Astrocyte (in vitro differentiated cells and primary cell): Measurements from ENCODE around the gene DPP7. TPM values are rescaled to one million over a fixed set of nuclear protein-coding genes. Genes with fewer than 3 reads are reported as not detected.

ENCODE experiments used
- DNase-seq: peaks from one replicate; pipeline ENCODE4 v3.0.0-alpha.2; 2010; ENCODE audit warnings: low read depth
- FAIRE-seq: peaks from 2 replicates; lab custom pipeline; 2011; peaks lifted over from hg19 to GRCh38; lab: Jason Lieb, UNC
- H2AFZ ChIP-seq: 2 replicates; pipeline ENCODE4 v1.6.0; 2012; ENCODE audit warnings: low read depth, low read length, inconsistent platforms
- H3K27ac ChIP-seq: 2 replicates; pipeline ENCODE4 v1.5.1; 2011; ENCODE audit warnings: low read depth, low read length, inconsistent platforms
- H3K27me3 ChIP-seq: 2 replicates; pipeline ENCODE4 v1.6.0; 2011; ENCODE audit warnings: low read length, inconsistent platforms; ENCODE audit not compliant: insufficient read depth
- H3K36me3 ChIP-seq: 2 replicates; pipeline ENCODE4 v1.5.1; 2011; ENCODE audit warnings: low read length, inconsistent platforms; ENCODE audit not compliant: insufficient read depth
- H3K4me1 ChIP-seq: 2 replicates; pipeline ENCODE4 v1.5.1; 2011; ENCODE audit warnings: low read length, inconsistent platforms; ENCODE audit not compliant: insufficient read depth
- H3K4me2 ChIP-seq: 2 replicates; pipeline ENCODE4 v1.6.0; 2012; ENCODE audit warnings: low read length, inconsistent platforms
- H3K4me3 ChIP-seq: 2 replicates; pipeline ENCODE4 v1.5.1; 2011; ENCODE audit warnings: low read depth, mild to moderate bottlenecking, low read length, inconsistent platforms; ENCODE audit not compliant: insufficient read depth
- H3K79me2 ChIP-seq: 2 replicates; pipeline ENCODE4 v1.6.0; 2012; ENCODE audit warnings: mild to moderate bottlenecking, low read length, inconsistent platforms; ENCODE audit not compliant: insufficient read depth
- H3K9ac ChIP-seq: 2 replicates; pipeline ENCODE4 v1.6.0; 2012; ENCODE audit warnings: mild to moderate bottlenecking, low read length, inconsistent platforms
- H3K9me3 ChIP-seq: 2 replicates; pipeline ENCODE4 v1.5.1; 2012; ENCODE audit warnings: low read depth, mild to moderate bottlenecking, low read length, inconsistent platforms; ENCODE audit not compliant: insufficient read depth
- H4K20me1 ChIP-seq: 2 replicates; pipeline ENCODE4 v1.6.0; 2012; ENCODE audit warnings: low read length, inconsistent platforms; ENCODE audit not compliant: insufficient read depth
- H3K27ac Mint-ChIP-seq: one replicate; pipeline ENCODE4 v1.8.0; 2021; ENCODE audit warnings: mild to moderate bottlenecking, mixed read lengths; ENCODE audit not compliant: unreplicated experiment
- H3K27me3 Mint-ChIP-seq: one replicate; pipeline ENCODE4 v1.8.0; 2021; ENCODE audit warnings: low read depth, mixed read lengths; ENCODE audit not compliant: unreplicated experiment
- H3K36me3 Mint-ChIP-seq: one replicate; pipeline ENCODE4 v1.8.0; 2021; ENCODE audit warnings: low read depth, mixed read lengths; ENCODE audit not compliant: unreplicated experiment
- H3K4me1 Mint-ChIP-seq: one replicate; pipeline ENCODE4 v1.8.0; 2021; ENCODE audit warnings: low read depth, mixed read lengths; ENCODE audit not compliant: unreplicated experiment
- H3K4me3 Mint-ChIP-seq: one replicate; pipeline ENCODE4 v1.8.0; 2021; ENCODE audit warnings: mild to moderate bottlenecking, moderate library complexity, mixed read lengths; ENCODE audit not compliant: unreplicated experiment
- H3K9me3 Mint-ChIP-seq: one replicate; pipeline ENCODE4 v1.8.0; 2021; ENCODE audit warnings: mild to moderate bottlenecking, mixed read lengths; ENCODE audit not compliant: unreplicated experiment
- CTCF ChIP-seq: IDR thresholded peaks from 2 replicates; pipeline ENCODE4 v1.5.1; 2011; ENCODE audit warnings: low read depth, mild to moderate bottlenecking, inconsistent platforms, low read length, moderate library complexity; ENCODE audit not compliant: insufficient read depth
- EZH2 ChIP-seq: IDR thresholded peaks from 2 replicates; pipeline ENCODE4 v1.6.1; 2012; ENCODE audit warnings: mild to moderate bottlenecking, low read length, inconsistent platforms; ENCODE audit not compliant: insufficient read depth
- total RNA-seq: library from RNA; stranded (reverse); gene quantifications from 2 replicates; pipeline ENCODE4 v1.2.1, GENCODE V29; 2021

Gene DPP7
- total RNA-seq, 1 donor from 2014 or later, result 53.8 TPM

- H3K36me3 Mint-ChIP-seq, result peaks cover 6% of the 10 kb centered on the region
- Histone ChIP-seq H3K79me2 (peaks cover 17% of the 10 kb centered on the region), H3K36me3 (peaks cover 3% of the 10 kb centered on the region), H2AFZ (no peak overlapping the region), H3K27me3 (no peaks in the 10 kb centered on the region), H4K20me1 (peaks cover 22% of the 10 kb centered on the region), H3K9me3 (no peaks in the 10 kb centered on the region), H3K9ac (no peak overlapping the region), H3K4me2 (peak overlapping the region; percentile 78), H3K27ac (peak overlapping the region; percentile 78), H3K4me3 (no peak overlapping the region), H3K4me1 (peaks cover 47% of the 10 kb centered on the region)
- H3K27ac Mint-ChIP-seq, result no peak overlapping the region
- H3K4me1 Mint-ChIP-seq, result peaks cover 18% of the 10 kb centered on the region
- TF ChIP-seq EZH2 (no peak), CTCF (no peak)
- H3K27me3 Mint-ChIP-seq, result peaks cover 12% of the 10 kb centered on the region
- FAIRE-seq, result no peak
- no peaks in the 10 kb centered on the region for H3K9me3 Mint-ChIP-seq
- H3K4me3 Mint-ChIP-seq, result no peak overlapping the region
- DNase-seq, result no peak
Measured at GRCh38 chr9:137082222-137082924, 32.2 kb downstream of the DPP7 start.

- no peak for TF ChIP-seq EZH2
- TF ChIP-seq CTCF, result no peak
- no peak for DNase-seq
- Histone ChIP-seq H3K9ac (no peak overlapping the region), H4K20me1 (peaks cover 22% of the 10 kb centered on the region), H3K9me3 (no peaks in the 10 kb centered on the region), H3K36me3 (peaks cover 3% of the 10 kb centered on the region), H2AFZ (no peak overlapping the region), H3K4me3 (no peak overlapping the region), H3K27ac (no peak overlapping the region), H3K27me3 (no peaks in the 10 kb centered on the region), H3K79me2 (peaks cover 8% of the 10 kb centered on the region), H3K4me2 (no peak overlapping the region), H3K4me1 (peaks cover 38% of the 10 kb centered on the region)
- FAIRE-seq, result no peak
- no peak overlapping the region for H3K4me3 Mint-ChIP-seq
- H3K4me1 Mint-ChIP-seq, result peaks cover 18% of the 10 kb centered on the region
- H3K36me3 Mint-ChIP-seq, result peaks cover 6% of the 10 kb centered on the region
- H3K27ac Mint-ChIP-seq, result no peak overlapping the region
- H3K9me3 Mint-ChIP-seq, result no peaks in the 10 kb centered on the region
- peaks cover 18% of the 10 kb centered on the region for H3K27me3 Mint-ChIP-seq
Measured at GRCh38 chr9:137080260-137081122, 34.0 kb downstream of the DPP7 start.
